MCF 10A (cell line): ENCODE measurements around the gene PRKG1. TPM values are rescaled to one million over a fixed set of nuclear protein-coding genes. Genes with fewer than 3 reads are reported as not detected.

Experiments used
- BruUV-seq: library from RNA; stranded (reverse); fragments of 400-500 nt; replicated peaks from 2 replicates; lab custom pipeline; 2021; lab: Mats Ljungman, UMichigan
- CTCF ChIA-PET: fragments of 300-600 bp; sonication (Branson Sonifier 250); formaldehyde crosslinking; extraction: SDS; loops from one replicate; lab custom pipeline; 2021; ENCODE audit warnings: antibody characterized with exemption, inconsistent platforms; lab: Yijun Ruan, JAX
- POLR2A ChIA-PET: fragments of 300-600, 350-650 bp; sonication (Branson Sonifier 250); formaldehyde crosslinking; extraction: SDS; loops from one replicate; lab custom pipeline; 2020; ENCODE audit warnings: antibody characterized with exemption, inconsistent platforms; lab: Yijun Ruan, JAX
- DNase-seq: peaks from one replicate; pipeline ENCODE4 v3.0.0-alpha.2; 2018; ENCODE audit not compliant: unreplicated experiment
- H3K27ac Mint-ChIP-seq: one replicate; pipeline ENCODE4 v1.8.0; 2022; ENCODE audit warnings: mild to moderate bottlenecking, low read depth, mixed read lengths; ENCODE audit not compliant: unreplicated experiment
- H3K27me3 Mint-ChIP-seq: one replicate; pipeline ENCODE4 v1.8.0; 2022; ENCODE audit warnings: mixed read lengths; ENCODE audit not compliant: insufficient read depth, unreplicated experiment
- H3K36me3 Mint-ChIP-seq: one replicate; pipeline ENCODE4 v1.8.0; 2022; ENCODE audit warnings: mild to moderate bottlenecking, moderate library complexity, mixed read lengths; ENCODE audit not compliant: insufficient read depth, unreplicated experiment
- H3K4me1 Mint-ChIP-seq: one replicate; pipeline ENCODE4 v1.8.0; 2022; ENCODE audit warnings: mixed read lengths; ENCODE audit not compliant: insufficient read depth, unreplicated experiment
- H3K4me3 Mint-ChIP-seq: one replicate; pipeline ENCODE4 v1.8.0; 2022; ENCODE audit warnings: mild to moderate bottlenecking, moderate library complexity, mixed read lengths; ENCODE audit not compliant: unreplicated experiment
- H3K9me3 Mint-ChIP-seq: one replicate; pipeline ENCODE4 v1.8.0; 2022; ENCODE audit warnings: mixed read lengths; ENCODE audit not compliant: unreplicated experiment
- intact Hi-C: fragments of 100-400 bp; cut with micrococcal nuclease; formaldehyde crosslinking; loops from 2 replicates; pipeline ENCODE4 v1.14.1; 2022
- total RNA-seq: library from RNA; stranded (reverse); gene quantifications from 2 replicates; pipeline ENCODE4 v1.2.3, GENCODE V29; 2022
- TF ChIP-seq, protein P1 (sequence below): fragments of 200-600 bp; IDR thresholded peaks from one replicate; pipeline ENCODE4 v1.8.0; 2022; ENCODE audit warnings: antibody characterized with exemption, mild to moderate bottlenecking; ENCODE audit not compliant: unreplicated experiment

The PRKG1 gene
- total RNA-seq, 1 experiment from 2014 or later, result 0.09 TPM

DNA sequence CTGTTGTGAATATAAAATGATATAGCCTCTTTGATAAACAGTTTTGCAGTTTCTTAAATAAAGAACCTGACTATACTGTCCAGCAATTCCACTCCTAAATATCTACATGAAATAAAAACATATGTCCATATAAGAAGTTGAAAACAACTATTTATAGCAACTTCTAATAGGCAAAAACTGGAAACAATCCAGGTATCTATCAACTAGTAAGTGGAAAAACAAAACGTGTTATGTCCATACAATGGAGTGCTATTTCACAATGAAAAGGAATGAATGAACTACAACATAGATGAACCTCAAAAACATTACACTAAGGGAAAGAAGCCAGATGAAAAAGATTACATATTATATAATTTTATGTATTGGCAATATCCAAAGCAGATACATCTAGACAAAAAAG is 356.2 kb downstream of the PRKG1 start:
- no peak for DNase-seq
- Mint-ChIP-seq H3K27me3 (peaks cover 90% of the 10 kb centered on the region), H3K4me1 (no peaks in the 10 kb centered on the region), H3K36me3 (no peaks in the 10 kb centered on the region), H3K9me3 (no peaks in the 10 kb centered on the region), H3K4me3 (no peak overlapping the region), H3K27ac (no peak overlapping the region)
- ChIA-PET POLR2A (interaction anchor here (0.6 kb wide), 1 partner anchor 16 kb away, joined by 3 read pairs; no protein-coding TSS in a partner anchor), CTCF (interaction anchor here (0.6 kb wide), 1 partner anchor 93 kb away, joined by 3 read pairs; no protein-coding TSS in a partner anchor)
- intact Hi-C loops, result no loop called here
- TF ChIP-seq, protein P1, sequence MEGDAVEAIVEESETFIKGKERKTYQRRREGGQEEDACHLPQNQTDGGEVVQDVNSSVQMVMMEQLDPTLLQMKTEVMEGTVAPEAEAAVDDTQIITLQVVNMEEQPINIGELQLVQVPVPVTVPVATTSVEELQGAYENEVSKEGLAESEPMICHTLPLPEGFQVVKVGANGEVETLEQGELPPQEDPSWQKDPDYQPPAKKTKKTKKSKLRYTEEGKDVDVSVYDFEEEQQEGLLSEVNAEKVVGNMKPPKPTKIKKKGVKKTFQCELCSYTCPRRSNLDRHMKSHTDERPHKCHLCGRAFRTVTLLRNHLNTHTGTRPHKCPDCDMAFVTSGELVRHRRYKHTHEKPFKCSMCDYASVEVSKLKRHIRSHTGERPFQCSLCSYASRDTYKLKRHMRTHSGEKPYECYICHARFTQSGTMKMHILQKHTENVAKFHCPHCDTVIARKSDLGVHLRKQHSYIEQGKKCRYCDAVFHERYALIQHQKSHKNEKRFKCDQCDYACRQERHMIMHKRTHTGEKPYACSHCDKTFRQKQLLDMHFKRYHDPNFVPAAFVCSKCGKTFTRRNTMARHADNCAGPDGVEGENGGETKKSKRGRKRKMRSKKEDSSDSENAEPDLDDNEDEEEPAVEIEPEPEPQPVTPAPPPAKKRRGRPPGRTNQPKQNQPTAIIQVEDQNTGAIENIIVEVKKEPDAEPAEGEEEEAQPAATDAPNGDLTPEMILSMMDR, result no peak
- BruUV-seq, result no TSS peak

- POLR2A ChIA-PET, result no interaction called here
- intact Hi-C loops, result no loop called here
- no peak overlapping the region for H3K27ac Mint-ChIP-seq
- TF ChIP-seq, protein P1, result no peak
- H3K36me3 Mint-ChIP-seq, result no peaks in the 10 kb centered on the region
- no peaks in the 10 kb centered on the region for H3K4me1 Mint-ChIP-seq
- H3K27me3 Mint-ChIP-seq, result peaks cover 72% of the 10 kb centered on the region
- CTCF ChIA-PET, result interaction anchor here (1.0 kb wide), 1 partner anchor 12 kb away, joined by 4 read pairs; no protein-coding TSS in a partner anchor
- no peaks in the 10 kb centered on the region for H3K9me3 Mint-ChIP-seq
- no peak for DNase-seq
- no TSS peak for BruUV-seq
- no peak overlapping the region for H3K4me3 Mint-ChIP-seq
Measured at GRCh38 chr10:51433949-51434475, 359.7 kb downstream of the PRKG1 start.

- H3K27ac Mint-ChIP-seq, result no peak overlapping the region
- BruUV-seq, result no TSS peak
- CTCF ChIA-PET, result interaction anchor here (0.6 kb wide), 1 partner anchor 429 kb away, joined by 3 read pairs; no protein-coding TSS in a partner anchor
- intact Hi-C loops, result no loop called here
- no peak for DNase-seq
- TF ChIP-seq, protein P1, result no peak
- H3K27me3 Mint-ChIP-seq, result peaks cover 71% of the 10 kb centered on the region
- no peak overlapping the region for H3K4me3 Mint-ChIP-seq
- H3K9me3 Mint-ChIP-seq, result no peaks in the 10 kb centered on the region
- no peaks in the 10 kb centered on the region for H3K36me3 Mint-ChIP-seq
- H3K4me1 Mint-ChIP-seq, result no peaks in the 10 kb centered on the region
- POLR2A ChIA-PET, result no interaction called here
Measured at GRCh38 chr10:51436805-51437204, 362.5 kb downstream of the PRKG1 start.

- ChIA-PET CTCF (no interaction called here), POLR2A (no interaction called here)
- BruUV-seq, result no TSS peak
- no peak for DNase-seq
- Mint-ChIP-seq H3K9me3 (no peaks in the 10 kb centered on the region), H3K27me3 (peaks cover 62% of the 10 kb centered on the region), H3K4me3 (no peak overlapping the region), H3K4me1 (no peaks in the 10 kb centered on the region), H3K27ac (no peak overlapping the region), H3K36me3 (no peaks in the 10 kb centered on the region)
- intact Hi-C loops, result no loop called here
- TF ChIP-seq, protein P1, result no peak
Measured at GRCh38 chr10:51439645-51440044, 365.4 kb downstream of the PRKG1 start.
